Epithelial cell of proximal tubule (primary cell): Measurements from ENCODE around the gene PHLPP1. TPM values are rescaled to one million over a fixed set of nuclear protein-coding genes. Genes with fewer than 3 reads are reported as not detected.

Source experiments
- DNase-seq: peaks from one replicate; pipeline ENCODE4 v3.0.0-alpha.2; 2011; ENCODE audit warnings: low read depth
- H3K4me3 ChIP-seq: 2 replicates; pipeline ENCODE4 v1.5.1; 2011; ENCODE audit warnings: low read depth, mild to moderate bottlenecking, low read length
- total RNA-seq: library from RNA; depleted of rRNA; stranded (reverse); fragments of >200 nt; gene quantifications from 2 replicates; pipeline ENCODE4 v1.2.3, GENCODE V29; 2015
- TF ChIP-seq, protein P1 (sequence below): conservative IDR thresholded peaks from 2 replicates; pipeline ENCODE4 v1.5.1; 2012; ENCODE audit warnings: low read depth, mild to moderate bottlenecking, low read length

PHLPP1 gene
- total RNA-seq, 1 donor from 2014 or later, result 9.0 TPM

DNA sequence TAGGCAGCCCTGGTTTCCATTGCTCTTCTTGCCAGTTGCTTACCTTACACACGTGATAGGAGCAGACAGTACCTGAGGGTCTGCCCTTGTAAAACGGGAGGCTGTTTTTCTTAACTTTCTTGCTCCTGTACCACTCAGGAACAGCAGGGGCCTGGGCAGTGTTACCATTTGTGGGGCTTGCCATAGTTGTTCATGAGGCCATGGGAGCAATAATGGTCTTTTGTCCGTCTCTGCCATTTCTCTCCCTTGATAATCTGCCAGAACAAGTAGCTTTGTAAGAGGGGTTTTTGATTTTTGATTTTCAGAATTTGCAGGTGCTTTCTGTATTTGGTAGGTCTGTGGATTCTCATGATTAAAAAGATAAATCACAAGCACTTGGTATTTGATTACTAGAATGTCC, 259.0 kb downstream of the PHLPP1 start:
- H3K4me3 ChIP-seq, result no peak overlapping the region
- DNase-seq, result no peak
- TF ChIP-seq, protein P1, sequence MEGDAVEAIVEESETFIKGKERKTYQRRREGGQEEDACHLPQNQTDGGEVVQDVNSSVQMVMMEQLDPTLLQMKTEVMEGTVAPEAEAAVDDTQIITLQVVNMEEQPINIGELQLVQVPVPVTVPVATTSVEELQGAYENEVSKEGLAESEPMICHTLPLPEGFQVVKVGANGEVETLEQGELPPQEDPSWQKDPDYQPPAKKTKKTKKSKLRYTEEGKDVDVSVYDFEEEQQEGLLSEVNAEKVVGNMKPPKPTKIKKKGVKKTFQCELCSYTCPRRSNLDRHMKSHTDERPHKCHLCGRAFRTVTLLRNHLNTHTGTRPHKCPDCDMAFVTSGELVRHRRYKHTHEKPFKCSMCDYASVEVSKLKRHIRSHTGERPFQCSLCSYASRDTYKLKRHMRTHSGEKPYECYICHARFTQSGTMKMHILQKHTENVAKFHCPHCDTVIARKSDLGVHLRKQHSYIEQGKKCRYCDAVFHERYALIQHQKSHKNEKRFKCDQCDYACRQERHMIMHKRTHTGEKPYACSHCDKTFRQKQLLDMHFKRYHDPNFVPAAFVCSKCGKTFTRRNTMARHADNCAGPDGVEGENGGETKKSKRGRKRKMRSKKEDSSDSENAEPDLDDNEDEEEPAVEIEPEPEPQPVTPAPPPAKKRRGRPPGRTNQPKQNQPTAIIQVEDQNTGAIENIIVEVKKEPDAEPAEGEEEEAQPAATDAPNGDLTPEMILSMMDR, result no peak

DNA sequence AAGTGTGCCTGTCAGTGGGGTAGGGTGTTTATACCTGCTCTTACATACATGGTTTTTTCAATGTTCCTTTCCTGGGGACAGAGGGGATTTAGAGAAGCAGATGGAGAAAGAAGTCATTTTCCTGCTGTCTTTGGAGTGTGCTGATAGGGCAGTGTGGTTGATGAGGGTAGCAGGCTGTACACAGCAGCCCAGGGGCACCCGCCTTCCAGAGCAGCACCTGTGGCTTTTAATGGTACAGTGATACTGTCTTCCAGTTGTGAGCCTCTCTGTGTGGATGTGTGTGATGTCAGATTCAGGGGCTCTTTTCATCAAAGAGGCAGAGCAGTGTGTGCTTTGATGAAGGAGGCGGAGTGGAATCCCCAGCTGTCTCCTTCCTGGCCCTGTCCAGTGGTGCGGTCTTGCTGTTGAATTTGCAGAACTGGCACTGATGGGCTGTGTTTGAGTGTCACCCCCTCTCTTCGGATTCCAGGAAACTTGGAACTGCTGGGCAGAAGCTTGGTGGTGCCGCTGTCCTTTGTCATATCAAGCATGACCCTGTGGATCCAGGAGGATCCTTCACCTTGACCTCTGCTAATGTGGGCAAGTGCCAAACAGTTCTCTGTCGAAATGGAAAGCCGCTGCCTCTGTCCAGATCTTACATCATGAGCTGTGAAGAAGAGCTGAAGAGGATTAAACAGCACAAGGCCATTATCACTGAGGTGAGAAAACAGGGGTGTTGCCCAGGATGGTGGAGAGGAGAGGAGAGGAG, 259.8 kb downstream of the PHLPP1 start:
- no peak for DNase-seq
- no peak overlapping the region for H3K4me3 ChIP-seq
- TF ChIP-seq, protein P1, result no peak

DNA sequence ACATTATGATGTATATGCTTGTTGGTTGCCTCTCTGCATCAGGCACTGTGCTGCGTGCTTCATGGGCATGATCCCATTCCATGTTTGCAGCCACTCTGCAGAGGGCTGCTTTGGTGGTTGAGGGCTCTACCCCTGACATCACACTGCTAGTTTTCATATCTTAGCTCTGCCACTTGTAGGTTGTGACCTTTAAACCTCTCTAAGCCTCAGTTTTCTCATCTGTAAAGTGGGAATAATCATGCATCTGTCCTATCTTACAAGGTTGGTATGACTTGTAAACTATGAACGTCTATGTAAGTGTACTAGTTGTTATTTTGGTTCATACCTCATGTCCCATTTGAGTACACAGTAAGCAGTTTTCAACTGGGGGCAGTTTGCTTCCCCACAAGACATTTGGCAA, 260.4 kb downstream of the PHLPP1 start:
- TF ChIP-seq, protein P1, result no peak
- DNase-seq, result no peak
- no peak overlapping the region for H3K4me3 ChIP-seq

DNA sequence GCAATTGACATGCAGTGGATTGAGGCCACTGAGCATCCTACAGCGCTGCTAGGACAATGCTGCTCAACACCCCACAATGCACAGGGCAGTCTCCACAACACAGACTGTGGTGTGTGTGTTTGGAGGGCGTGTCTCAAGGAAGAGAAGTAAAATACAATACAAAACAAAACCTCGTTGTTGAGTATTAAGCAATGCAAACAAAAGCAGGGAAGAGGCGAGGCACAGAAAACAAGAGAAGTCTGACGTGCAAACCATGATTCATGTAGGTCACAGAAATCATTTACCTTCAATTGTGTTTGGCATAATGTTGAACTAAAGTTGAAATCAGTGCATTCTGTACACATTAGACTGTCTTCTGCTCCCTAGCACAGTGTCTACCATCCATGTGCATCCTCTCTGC, 260.9 kb downstream of the PHLPP1 start:
- TF ChIP-seq, protein P1, result no peak
- no peak for DNase-seq
- no peak overlapping the region for H3K4me3 ChIP-seq

DNA sequence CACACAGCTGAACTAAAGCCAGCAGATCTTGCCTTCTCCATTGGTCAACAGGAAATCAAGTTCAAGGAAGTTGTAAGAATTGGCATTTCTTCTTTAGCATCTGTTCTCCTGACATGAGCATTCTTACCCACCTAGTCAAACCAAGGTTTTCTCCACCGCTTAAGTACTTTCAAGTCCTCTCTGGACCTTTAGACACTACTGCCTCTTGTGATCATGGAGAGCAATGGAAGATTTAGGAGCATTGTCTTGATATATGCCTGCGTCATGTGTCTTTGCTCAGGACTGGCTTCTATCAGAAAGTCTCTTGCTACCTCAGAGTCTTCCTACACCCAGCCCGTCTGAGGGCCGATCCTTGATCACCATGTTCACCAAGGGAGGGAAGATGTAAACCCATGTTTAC, 262.2 kb downstream of the PHLPP1 start:
- TF ChIP-seq, protein P1, result no peak
- no peak overlapping the region for H3K4me3 ChIP-seq

DNA sequence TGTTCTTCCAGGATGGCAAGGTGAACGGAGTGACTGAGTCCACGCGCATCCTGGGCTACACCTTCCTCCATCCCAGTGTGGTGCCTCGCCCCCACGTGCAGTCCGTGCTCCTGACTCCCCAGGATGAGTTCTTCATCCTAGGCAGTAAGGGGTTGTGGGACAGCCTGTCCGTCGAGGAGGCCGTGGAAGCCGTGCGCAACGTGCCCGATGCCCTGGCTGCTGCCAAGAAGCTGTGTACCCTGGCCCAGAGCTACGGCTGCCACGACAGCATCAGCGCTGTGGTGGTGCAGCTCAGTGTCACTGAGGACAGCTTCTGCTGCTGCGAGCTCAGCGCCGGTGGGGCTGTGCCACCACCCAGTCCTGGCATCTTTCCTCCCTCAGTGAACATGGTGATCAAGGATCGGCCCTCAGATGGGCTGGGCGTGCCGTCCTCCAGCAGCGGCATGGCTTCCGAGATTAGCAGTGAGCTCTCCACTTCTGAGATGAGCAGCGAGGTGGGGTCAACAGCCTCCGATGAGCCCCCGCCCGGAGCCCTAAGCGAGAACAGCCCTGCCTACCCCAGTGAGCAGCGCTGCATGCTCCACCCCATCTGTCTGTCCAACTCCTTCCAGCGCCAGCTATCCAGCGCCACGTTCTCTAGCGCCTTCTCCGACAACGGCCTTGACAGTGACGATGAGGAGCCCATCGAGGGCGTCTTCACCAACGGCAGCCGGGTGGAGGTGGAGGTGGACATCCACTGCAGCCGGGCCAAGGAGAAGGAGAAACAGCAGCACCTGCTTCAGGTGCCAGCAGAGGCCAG, 263.1 kb downstream of the PHLPP1 start:
- TF ChIP-seq, protein P1, result no peak
- H3K4me3 ChIP-seq, result no peak overlapping the region
- DNase-seq, result no peak

More for the DNA sequence above, 262.2 kb downstream of the PHLPP1 start:
- no peak for DNase-seq
